Natural killer cell (primary cell): Measurements from ENCODE around the gene HMX2. TPM values are rescaled to one million over a fixed set of nuclear protein-coding genes. Genes with fewer than 3 reads are reported as not detected.

Experiments
- ATAC-seq, 3 donors: fragments of 150-1000 bp in 2 of 3; fragments of 200-7000 bp in 1 of 3; cut with Tn5 transposase; 1 replicate in 1 of 3; 2 replicates in 2 of 3; pipeline ENCODE4 v1.10.0; 2021; ENCODE audit warnings: mild to moderate bottlenecking in 2 of 3, moderate library complexity in 2 of 3
- DNase-seq, 2 donors: peaks; one replicate each; pipeline versions ENCODE4 v3.0.0 to v3.0.0-alpha.2; 2013 to 2021; ENCODE audit warnings: mixed read lengths in 1 of 2
- H3K27ac ChIP-seq: one replicate; pipeline ENCODE4 v1.5.1; 2013; ENCODE audit warnings: mild to moderate bottlenecking, low read length
- H3K27me3 ChIP-seq: one replicate; pipeline ENCODE4 v1.6.1; 2013; ENCODE audit warnings: low read length; ENCODE audit not compliant: control insufficient read depth, insufficient read depth
- H3K36me3 ChIP-seq: one replicate; pipeline ENCODE4 v1.6.1; 2013; ENCODE audit warnings: low read length; ENCODE audit not compliant: control insufficient read depth, insufficient read depth
- H3K4me1 ChIP-seq: one replicate; pipeline ENCODE4 v1.6.1; 2013; ENCODE audit warnings: low read length; ENCODE audit not compliant: control insufficient read depth, insufficient read depth
- H3K4me3 ChIP-seq: one replicate; pipeline ENCODE4 v1.5.1; 2013; ENCODE audit warnings: low read length
- H3K9me3 ChIP-seq: one replicate; pipeline ENCODE4 v1.6.1; 2013; ENCODE audit warnings: low read length; ENCODE audit not compliant: control insufficient read depth, insufficient read depth
- H3K27ac Mint-ChIP-seq, 2 donors: one replicate each; pipeline ENCODE4 v1.8.0; 2022; ENCODE audit warnings: mild to moderate bottlenecking in 2 of 2, mixed read lengths in 2 of 2, moderate library complexity in 1 of 2
- H3K27me3 Mint-ChIP-seq, 2 donors: one replicate each; pipeline ENCODE4 v1.8.0; 2022; ENCODE audit warnings: low read depth in 2 of 2, mixed read lengths in 2 of 2
- H3K36me3 Mint-ChIP-seq: one replicate; pipeline ENCODE4 v1.8.0; 2022; ENCODE audit warnings: mixed read lengths
- H3K4me1 Mint-ChIP-seq, 2 donors: one replicate each; pipeline ENCODE4 v1.8.0; 2022; ENCODE audit warnings: mixed read lengths in 2 of 2
- H3K4me3 Mint-ChIP-seq: one replicate; pipeline ENCODE4 v1.8.0; 2022; ENCODE audit warnings: mild to moderate bottlenecking, moderate library complexity, mixed read lengths
- H3K9me3 Mint-ChIP-seq, 2 donors: one replicate each; pipeline ENCODE4 v1.8.0; 2022; ENCODE audit warnings: mixed read lengths in 2 of 2
- WGBS: methylation state at CpG from one replicate; pipeline ENCODE4 v1.1.7; 2013; ENCODE audit warnings: missing lambda C conversion rate; ENCODE audit not compliant: insufficient coverage; 5-methylcytosine and 5-hydroxymethylcytosine counted together
- intact Hi-C: fragments of 100-400 bp; cut with micrococcal nuclease; formaldehyde crosslinking; loops from one replicate; pipeline ENCODE4 v1.14.2; 2022
- total RNA-seq, 4 donors: library from RNA; stranded (reverse); fragments of 120-200 nt in 1 of 4; gene quantifications; one replicate each; pipeline versions ENCODE4 v1.2.3 to v1.2.4, GENCODE V29; 2013 to 2022
- TF ChIP-seq, protein P1 (sequence below): fragments of 200-600 bp; IDR thresholded peaks from one replicate; pipeline ENCODE4 v1.8.0; 2022; ENCODE audit warnings: antibody characterized with exemption

The HMX2 gene
- total RNA-seq, 3 donors from 2014 or later (not counting 1 experiment from before 2014, with no cell fraction given), result not detected

- Histone ChIP-seq H3K27me3 (peaks cover 78% of the 10 kb centered on the region), H3K9me3 (no peaks in the 10 kb centered on the region), H3K27ac (no peak overlapping the region), H3K4me1 (peaks cover 21% of the 10 kb centered on the region), H3K4me3 (no peak overlapping the region), H3K36me3 (no peaks in the 10 kb centered on the region)
- H3K4me3 Mint-ChIP-seq, result no peak overlapping the region
- peaks cover 0 to 11% of the 10 kb centered on the region in 2 donors for H3K4me1 Mint-ChIP-seq
- no peak for ATAC-seq
- H3K9me3 Mint-ChIP-seq, result no peaks in the 10 kb centered on the region
- TF ChIP-seq, protein P1, sequence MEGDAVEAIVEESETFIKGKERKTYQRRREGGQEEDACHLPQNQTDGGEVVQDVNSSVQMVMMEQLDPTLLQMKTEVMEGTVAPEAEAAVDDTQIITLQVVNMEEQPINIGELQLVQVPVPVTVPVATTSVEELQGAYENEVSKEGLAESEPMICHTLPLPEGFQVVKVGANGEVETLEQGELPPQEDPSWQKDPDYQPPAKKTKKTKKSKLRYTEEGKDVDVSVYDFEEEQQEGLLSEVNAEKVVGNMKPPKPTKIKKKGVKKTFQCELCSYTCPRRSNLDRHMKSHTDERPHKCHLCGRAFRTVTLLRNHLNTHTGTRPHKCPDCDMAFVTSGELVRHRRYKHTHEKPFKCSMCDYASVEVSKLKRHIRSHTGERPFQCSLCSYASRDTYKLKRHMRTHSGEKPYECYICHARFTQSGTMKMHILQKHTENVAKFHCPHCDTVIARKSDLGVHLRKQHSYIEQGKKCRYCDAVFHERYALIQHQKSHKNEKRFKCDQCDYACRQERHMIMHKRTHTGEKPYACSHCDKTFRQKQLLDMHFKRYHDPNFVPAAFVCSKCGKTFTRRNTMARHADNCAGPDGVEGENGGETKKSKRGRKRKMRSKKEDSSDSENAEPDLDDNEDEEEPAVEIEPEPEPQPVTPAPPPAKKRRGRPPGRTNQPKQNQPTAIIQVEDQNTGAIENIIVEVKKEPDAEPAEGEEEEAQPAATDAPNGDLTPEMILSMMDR, result no peak
- peaks cover 85 to 91% of the 10 kb centered on the region in 2 donors for H3K27me3 Mint-ChIP-seq
- DNase-seq, result peak in 1 of 2 donors; percentile 22
- WGBS, result 6% methylated on average over 33 of the region's 33 CpGs
- H3K27ac Mint-ChIP-seq, result no peak overlapping the region
- H3K36me3 Mint-ChIP-seq, result no peaks in the 10 kb centered on the region
- intact Hi-C loops, result no loop called here
These were observed 5.2 kb upstream of the HMX2 start for GRCh38 chr10:123142701-123143161.

- Histone ChIP-seq H3K4me3 (no peak overlapping the region), H3K4me1 (peaks cover 25% of the 10 kb centered on the region), H3K27me3 (peaks cover 81% of the 10 kb centered on the region), H3K36me3 (no peaks in the 10 kb centered on the region), H3K27ac (no peak overlapping the region), H3K9me3 (no peaks in the 10 kb centered on the region)
- ATAC-seq (no peak), DNase-seq (no peak)
- TF ChIP-seq, protein P1, result no peak
- Mint-ChIP-seq H3K36me3 (no peaks in the 10 kb centered on the region), H3K4me3 (peak overlapping the region; percentile 25), H3K9me3 (no peaks in the 10 kb centered on the region), H3K4me1 (peaks cover 0 to 11% of the 10 kb centered on the region in 2 donors), H3K27ac (no peak overlapping the region), H3K27me3 (peaks cover 81 to 85% of the 10 kb centered on the region in 2 donors)
- 13% methylated on average over 33 of the region's 33 CpGs for WGBS
- intact Hi-C loops, result no loop called here
These were observed 4.6 kb upstream of the HMX2 start for GRCh38 chr10:123143162-123143824.

- intact Hi-C loops, result no loop called here
- H3K27ac Mint-ChIP-seq, result no peak overlapping the region
- no peaks in the 10 kb centered on the region for H3K9me3 ChIP-seq
- peaks cover 30% of the 10 kb centered on the region for H3K4me1 ChIP-seq
- no peaks in the 10 kb centered on the region for H3K36me3 ChIP-seq
- ATAC-seq, result no peak
- TF ChIP-seq, protein P1, result no peak
- peaks cover 82% of the 10 kb centered on the region for H3K27me3 ChIP-seq
- no peak overlapping the region for H3K27ac ChIP-seq
- H3K9me3 Mint-ChIP-seq, result no peaks in the 10 kb centered on the region
- peaks cover 77 to 83% of the 10 kb centered on the region in 2 donors for H3K27me3 Mint-ChIP-seq
- peaks cover 2 to 12% of the 10 kb centered on the region in 2 donors for H3K4me1 Mint-ChIP-seq
- no peak for DNase-seq
- H3K36me3 Mint-ChIP-seq, result no peaks in the 10 kb centered on the region
- WGBS, result 12% methylated on average over 10 of the region's 10 CpGs
- H3K4me3 Mint-ChIP-seq, result no peak overlapping the region
- no peak overlapping the region for H3K4me3 ChIP-seq
These were observed 4.1 kb upstream of the HMX2 start for GRCh38 chr10:123143825-123144168.
